GM21381 (cell line): ENCODE data around the gene VENTX.

Source experiments
- ATAC-seq: cut with Tn5 transposase; IDR thresholded peaks from one replicate; pipeline ENCODE4 v1.9.1; 2021; ENCODE audit warnings: mild to moderate bottlenecking, moderate library complexity; ENCODE audit not compliant: unreplicated experiment

The VENTX gene

DNA sequence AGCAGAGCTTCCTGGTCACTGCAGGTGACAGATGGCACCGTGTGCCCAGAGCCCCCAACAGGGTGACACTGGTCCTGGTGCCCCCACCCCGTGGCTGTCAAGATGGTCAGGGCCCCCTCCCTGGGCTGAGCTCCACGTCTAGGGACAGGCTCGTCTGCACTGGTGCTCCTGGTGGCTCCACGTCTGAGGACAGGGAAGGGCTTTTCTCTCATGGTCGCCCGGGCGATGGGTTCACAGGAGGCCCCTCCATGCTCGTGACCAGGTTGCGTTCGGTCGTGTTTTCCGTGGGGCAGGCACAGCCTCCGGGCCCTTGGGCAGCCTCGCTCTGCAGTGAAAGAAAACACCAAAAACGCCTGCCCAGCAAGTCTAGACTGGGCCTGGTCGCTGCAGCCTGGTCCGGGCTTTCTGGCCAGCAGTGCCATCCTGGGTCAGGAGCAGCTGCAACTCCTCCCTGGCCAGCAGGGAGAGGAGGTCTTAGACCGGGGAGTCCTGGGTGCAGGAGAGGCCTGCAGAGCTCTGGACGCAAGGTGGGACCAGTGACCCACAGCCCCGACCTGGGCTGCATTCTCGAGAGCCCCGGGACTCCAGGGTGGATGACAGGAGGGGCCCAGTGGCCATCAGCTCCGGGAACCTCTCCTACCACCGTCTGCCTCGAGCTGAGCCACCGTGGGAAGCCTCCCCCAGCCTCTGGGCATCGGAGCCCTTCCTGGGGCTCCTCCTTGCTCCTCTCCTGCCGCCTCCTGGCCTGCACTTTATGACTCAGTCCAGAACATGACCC, 35.5 kb upstream of the VENTX start:
- no peak for ATAC-seq

DNA sequence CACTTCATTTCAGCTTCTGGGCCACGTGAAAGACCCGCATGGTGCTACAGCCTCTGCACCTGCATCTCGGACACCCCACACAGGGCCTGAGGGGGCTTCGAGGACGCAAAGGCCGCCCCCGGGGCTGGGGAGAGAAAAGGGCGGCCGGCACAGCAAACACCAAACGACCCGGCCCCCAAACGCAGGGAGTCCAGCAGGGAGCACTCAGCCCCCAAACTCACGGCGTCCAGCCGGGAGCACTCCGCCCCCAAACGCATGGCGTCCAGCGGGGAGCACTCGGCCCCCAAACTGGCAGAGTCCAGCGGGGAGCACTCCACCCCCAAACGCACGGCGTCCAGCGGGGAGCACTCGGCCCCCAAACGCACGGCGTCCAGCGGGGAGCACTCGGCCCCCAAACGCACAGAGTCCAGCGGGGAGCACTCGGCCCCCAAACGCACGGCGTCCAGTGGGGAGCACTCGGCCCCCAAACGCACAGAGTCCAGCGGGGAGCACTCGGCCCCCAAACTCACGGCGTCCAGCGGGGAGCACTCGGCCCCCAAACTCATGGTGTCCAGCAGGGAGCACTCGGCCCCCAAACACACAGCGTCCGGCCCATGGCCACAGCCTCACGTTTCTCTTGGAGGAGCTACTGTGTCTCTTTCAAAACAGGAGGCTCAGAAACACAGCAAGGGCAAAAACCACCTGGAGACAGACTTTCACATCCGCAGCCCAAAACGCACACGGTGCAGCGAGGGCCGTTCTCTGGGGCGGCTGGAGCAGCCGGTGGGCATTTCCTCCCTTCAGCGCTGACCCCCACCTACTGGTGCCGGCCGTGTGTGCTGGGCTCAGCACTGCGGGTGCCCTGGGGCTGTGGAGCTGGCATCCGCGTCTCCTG, 34.6 kb upstream of the VENTX start:
- ATAC-seq: no peak

DNA sequence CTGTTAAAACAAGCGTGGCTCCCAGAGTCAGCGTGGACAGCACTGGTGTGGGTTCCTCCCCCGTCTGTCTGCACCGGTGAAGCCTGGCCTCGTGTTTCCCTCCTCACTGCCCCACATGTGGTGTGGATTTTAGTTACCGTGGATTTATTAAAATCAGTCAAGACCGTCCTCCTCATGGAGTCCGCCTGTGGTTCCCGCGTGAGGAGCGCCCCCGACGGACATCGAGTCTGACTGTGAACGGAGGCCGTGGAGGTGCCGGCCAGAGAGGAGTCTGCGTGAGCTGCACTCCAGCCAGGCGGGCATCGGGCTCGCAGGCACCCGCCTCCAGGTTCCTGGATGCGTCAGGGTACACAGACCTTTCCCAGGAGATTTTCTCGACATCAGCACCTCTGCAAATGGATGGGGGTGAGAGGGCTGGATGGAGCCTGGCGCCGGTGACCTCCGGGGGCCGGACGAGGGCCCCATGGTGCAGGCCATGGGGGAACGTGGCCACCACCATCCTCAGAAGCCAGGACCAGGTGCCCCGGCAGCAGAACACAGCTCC, 33.9 kb upstream of the VENTX start:
- no peak for ATAC-seq

DNA sequence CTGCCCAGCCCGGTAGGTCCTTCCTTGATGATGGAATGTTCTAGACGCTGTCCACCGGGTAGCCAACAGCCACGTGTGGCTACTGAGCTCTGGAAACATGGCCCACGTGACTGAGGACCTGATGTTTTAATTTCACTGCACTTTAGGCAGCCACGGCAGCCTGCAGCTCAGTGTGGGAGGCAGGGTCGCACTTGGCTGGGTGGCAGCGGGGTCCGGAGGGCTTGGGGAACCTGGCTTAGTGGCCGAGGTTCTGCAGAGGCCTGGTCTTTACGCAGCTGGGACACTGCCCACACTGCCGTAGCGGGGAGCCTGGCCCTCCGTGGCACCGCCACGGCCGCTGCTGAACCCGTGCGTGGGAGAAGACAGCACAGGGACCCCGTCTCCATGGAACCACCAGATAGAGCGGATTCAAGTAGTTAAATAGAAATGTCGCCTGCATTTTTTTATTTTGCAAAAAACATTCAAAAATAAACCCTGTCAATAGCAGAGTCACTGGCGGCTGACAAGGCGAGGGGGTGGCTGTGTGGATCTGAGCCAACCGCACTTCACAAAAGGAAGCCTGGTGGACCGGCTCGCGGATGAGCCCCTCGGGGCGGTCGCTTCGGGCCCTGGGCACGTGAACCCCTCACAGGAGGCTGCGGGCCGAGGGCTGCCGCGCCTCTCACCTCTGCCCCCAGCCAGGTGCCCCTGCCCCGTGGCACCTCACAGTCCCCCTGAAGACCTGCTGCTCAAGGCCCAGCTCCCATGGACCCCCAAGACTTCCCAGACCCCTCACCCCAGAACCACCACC, 33.2 kb upstream of the VENTX start:
- ATAC-seq: no peak

DNA sequence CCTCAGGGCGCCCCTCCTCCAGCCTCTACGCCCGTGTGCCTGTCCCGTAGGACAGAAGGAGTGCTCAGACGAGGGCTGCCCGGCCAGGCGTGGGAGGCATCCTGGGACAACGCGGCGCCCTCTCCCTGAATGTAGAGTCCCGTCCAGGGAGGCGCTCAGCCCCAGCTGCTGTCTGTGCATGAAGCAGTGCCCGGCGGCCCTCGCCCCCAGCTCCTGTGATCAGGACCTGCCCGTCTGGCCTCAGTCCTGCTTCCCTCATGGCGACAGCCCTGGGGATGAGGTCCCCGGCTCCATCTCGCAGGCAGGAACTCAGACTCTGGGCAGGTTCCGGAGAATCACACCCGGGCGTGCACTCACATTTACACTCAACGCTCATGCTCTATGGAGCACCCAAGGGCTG, 32.5 kb upstream of the VENTX start:
- no peak for ATAC-seq

GRCh38 chr10:133206356-133207040, 31.2 kb upstream of the VENTX start:
- no peak for ATAC-seq

DNA sequence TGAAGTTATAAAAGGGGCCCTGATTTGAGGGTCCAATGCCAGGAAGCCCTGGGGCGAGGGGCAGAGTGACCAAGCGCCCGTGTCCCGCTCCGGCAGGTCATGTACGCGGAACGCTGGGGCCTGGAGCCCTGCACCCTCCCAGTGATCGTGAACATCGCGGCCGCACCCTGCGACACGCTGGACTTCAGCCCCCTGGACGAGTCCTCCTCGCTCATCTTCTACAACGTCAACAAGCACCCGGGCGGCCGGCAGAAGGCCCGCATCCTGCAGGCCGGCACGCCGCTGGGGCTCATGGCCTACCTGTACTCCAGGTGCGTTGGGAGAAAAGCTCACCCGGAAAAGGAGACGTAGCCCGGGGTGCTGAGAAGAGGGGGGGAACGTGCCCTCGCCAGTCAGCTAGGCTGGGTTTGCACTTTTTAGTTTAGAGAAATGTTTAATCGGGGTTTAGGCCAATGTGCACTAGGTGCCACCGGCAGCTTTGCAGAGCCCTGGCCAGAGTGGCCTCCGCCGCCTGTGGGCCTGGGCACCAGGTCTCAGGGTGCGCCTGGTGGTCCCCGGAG, 30.5 kb upstream of the VENTX start:
- ATAC-seq: no peak

DNA sequence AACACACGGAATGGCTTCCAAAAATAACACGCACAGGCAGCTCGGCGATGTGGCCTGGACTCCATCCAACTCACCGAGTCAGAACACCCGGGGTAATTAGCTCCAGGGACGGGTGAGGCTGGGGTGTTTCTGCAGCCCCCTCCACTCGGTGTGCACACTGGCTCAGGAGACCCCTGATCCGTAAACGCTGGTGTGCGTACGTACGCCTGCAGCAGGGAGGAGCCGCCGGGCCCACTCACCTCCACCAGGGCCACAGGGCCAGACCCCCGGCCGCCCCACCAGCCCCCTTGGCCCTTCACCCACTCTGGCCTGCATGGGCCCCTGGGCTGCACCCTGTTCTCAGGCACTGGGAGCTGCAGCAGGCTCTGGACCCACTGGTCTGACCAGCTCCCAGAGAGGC, 30.0 kb upstream of the VENTX start:
- no peak for ATAC-seq

- ATAC-seq: no peak
Observed at GRCh38 chr10:133208466-133208865, 29.2 kb upstream of the VENTX start.

DNA sequence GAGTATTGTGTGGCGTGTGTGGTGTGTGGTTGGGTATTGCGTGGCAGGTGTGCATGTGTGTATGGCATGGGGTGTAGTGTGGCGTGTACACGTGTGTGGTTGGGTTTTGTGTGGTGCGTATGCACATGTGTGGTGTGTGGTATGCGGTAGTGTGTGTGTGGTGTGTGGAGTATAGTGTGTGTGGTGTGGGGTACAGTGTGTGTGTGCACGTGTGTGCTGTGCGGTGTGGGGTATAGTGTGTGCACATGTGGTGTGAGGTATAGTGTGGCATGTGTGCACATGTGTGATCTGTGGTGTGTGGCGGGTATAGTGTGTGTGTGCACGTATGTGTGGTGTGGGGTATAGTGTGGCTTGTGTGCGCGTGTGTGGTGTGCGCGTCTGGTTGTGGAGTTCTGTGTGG, 28.5 kb upstream of the VENTX start:
- no peak for ATAC-seq

DNA sequence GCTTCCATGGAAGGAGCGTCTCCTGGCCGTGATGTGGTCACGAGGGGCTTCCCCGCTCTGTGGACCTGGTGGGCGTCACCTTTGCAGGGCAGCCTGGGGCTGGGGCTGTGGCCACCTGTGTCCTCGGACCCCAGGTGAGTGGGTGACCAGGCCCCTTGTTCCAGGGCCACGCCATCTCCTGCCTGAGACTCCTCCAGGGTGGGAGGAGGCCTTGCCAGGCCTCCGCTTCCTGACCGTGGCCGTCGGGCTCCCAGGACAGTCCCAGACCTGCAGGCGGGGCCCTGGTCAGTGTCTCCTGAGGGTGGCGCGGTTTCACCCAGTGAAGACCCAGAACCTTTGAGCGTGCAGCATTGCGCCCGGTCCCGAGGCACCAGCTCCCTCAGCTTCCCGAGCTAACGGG, 28.0 kb upstream of the VENTX start:
- no peak for ATAC-seq

GRCh38 chr10:133210398-133211140, 27.1 kb upstream of the VENTX start:
- no peak for ATAC-seq

- no peak for ATAC-seq
Observed at GRCh38 chr10:133211141-133211830, 26.4 kb upstream of the VENTX start.

DNA sequence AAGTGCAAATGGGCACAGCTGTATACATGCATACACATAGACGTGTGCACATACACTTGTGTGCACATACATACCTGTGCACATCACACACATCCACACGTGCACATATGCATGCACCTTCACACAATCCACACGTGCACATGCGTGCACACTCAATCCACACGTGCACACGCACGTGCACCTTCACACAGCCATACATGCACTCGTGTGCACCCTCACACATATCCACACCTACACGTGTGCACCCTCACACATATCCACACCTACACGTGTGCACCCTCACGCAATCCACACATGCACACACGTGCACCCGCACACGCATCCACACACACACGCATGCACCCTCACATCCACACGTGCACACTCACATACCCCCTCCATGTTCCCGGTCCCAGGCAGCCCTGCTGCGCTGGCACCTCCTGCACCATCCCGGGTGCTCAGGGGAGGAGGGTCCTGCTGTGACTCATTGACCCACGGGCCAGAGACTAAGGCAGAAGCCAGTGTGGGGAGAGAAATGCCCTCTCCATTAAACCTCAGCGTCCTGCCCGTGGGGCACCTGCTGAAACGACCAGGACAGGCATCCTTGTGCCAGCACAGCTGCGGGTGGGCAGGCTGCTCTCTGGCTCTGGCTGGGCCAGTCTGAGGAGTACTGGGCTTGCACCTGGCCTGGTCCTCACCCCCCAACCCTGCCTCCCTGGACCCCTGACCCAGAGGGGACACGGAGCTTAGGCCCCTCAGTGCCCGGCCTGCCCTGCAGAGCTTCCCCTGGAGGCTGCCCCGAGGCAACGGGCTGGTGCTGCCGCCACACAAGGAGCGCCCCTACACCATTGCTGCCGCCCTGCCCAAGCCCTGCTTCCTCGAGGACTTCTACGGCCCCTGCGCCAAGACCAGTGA, 25.4 kb upstream of the VENTX start:
- ATAC-seq: no peak

DNA sequence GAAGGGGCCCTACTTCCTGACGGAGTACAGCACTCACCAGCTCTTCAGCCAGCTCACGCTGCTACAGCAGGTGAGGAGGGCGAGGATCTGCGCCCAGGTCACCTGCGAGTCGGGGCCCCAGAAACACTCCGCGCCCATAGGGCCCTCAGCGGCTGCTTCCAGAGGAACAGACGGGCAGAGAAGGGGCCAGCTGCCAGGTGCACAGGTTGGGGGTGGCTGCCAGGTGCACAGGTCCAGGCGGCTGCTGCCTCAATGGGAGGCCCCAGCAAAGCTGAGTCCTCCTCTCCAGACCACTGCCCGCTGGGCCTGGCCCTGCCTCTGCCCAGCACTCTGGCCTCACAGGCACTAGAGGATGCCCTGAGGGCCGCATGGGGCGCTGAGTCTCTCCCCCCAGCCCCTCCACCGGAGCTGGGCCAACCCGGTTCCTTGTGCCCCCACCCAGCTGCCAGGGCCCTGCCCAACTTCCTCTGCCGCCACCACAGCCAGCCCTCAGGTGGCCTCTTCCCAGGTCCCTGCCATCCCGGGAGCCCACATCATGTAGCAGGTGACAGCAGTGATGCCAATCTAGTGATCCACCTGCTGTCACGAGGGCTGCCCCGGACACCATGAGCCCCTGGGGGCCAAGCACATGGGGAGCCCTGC, 24.7 kb upstream of the VENTX start:
- no peak for ATAC-seq

DNA sequence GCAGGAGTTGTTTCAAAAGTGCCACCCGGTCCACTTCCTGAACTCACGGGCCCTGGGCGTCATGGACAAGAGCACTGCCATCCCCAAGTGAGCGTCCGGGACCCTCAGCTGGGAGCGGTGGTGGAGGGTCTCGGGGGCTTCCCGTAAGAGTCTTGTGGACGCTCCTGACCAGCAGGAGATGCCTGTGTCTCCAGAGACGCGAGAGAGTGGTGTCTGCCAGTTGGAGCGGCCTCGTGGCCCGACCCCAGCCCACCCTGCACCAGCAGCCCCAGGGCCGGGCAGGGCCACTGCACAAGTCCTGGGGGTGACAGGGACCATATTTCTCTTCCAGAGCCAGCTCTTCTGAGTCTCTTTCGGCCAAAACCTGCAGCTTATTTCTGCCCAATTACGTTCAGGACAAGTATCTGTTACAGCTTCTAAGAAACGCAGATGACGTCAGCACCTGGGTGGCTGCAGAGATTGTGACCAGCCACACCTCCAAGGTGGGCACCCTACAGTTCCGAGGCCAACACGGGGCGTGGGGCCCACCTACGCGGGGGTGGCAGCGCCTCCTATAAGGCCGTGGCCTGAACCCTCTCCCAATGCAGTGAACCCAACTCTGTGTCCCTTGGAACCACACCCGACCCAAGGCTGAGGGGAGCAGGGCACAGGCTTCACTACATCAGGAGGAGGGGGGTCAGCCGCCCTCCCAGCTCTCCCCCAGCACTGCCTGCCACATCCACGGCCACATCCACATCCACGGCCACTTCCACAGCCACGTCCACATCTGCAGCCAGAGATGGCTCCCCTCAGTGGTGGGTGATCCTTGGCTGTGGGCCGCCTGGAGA, 23.8 kb upstream of the VENTX start:
- ATAC-seq: no peak
